Activated CD8-positive, alpha-beta memory T cell treated with anti-CD3 and anti-CD28 coated beads for 1 hour (primary cell): Measurements from ENCODE around the gene CCDC92B.
"Not testable (repeated sequence)": the region's sequence is repeated elsewhere in the genome, so short reads cannot be mapped to it uniquely, and the experiment has no call there.

Source experiments
- DNase-seq, 2 donors: peaks; one replicate each; pipeline ENCODE4 v3.0.0-alpha.2; 2020; ENCODE audit warnings: low read depth in 1 of 2; ENCODE audit errors: extremely low read depth in 1 of 2

The CCDC92B gene

GRCh38 chr17:2691069-2691871 is 58.2 kb downstream of the CCDC92B start:
- no peak for DNase-seq

DNA sequence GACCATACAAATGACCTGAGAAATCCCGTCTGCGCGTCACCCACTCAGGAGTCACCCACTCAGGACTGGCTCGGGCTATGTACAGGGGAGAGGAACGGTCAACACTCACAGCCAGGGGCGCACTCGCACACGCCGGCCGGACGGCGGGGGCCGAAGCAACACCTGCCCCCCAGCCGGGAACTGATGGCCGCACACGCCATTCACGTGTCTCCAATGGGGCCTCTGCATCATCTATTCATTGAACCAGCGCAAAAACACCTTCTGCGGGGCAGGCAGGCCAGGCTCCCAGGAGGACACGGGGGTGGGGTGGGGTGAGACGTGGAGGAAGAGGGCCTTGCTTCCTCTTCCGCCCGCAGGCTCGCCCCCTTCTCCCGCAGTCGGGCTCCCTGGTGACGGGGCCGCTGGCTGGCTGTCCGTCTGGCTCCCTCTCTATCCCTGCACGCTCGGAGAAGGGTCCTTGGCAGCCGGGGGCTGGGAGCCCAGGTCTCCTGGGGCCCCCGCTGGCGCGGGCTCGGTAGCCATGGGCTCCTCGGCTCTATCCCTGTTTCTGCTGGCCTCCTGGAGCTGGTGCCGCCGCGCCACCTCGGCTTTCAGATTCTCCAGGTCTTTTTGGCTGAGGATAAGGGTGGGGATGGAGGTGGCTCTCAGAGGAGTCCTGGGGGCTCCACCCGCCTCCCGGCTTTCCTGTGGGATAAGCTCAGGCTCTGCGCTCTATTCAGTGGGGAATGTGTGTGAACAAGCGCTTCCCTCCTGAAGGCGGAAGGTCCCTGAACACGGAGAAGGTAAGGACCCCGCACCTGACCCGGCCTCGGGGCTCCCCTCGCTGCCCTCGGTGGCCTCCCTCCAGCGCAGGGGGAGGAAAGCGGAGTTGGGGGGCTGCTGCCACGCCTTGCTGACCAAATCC is 59.0 kb downstream of the CCDC92B start:
- DNase-seq: no peak

GRCh38 chr17:2689411-2690164 is 59.9 kb downstream of the CCDC92B start:
- no peak for DNase-seq

GRCh38 chr17:2688351-2689342 is 60.8 kb downstream of the CCDC92B start:
- no peak for DNase-seq

- DNase-seq: no peak
These were observed 62.4 kb downstream of the CCDC92B start for GRCh38 chr17:2687074-2687418.

DNA sequence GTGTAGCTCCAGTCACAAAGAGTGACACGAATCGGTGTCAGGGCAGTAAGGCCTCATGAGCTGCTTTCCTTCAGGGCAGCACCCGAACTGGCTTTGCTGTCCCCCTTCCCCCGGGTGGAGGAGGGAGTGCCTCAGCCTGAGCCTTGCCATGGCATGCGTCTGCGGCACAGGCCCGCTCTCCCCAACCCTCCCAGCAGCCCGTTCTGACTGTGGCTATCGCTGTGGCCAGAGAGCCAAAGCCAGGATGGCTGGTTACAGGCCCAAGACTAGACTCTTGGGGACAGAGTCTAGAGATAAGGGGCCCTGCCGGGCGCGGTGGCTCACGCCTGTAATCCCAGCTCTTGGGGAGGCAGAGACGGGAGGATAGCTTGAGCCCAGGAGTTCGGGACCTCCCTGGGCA is 63.8 kb downstream of the CCDC92B start:
- DNase-seq: no peak

DNA sequence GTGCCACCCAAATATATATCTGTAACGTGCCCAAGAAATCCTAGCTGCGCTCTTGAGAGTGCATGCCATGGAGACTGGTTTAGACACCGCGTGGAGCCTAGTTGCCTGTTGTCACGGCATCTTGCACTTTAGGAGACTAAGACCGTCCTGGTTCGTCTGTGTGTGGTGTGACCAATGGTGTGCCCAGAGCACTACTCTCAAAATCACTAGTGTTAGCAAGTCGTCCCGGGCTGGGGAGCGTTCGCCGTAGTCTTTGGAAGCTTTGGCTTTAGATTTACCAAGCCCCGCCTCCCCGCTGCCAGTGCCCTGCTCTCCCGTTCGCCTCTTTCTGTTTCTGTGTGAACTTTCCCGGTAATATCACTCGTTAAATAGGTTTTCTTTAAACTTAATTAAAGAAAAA is 64.9 kb downstream of the CCDC92B start:
- DNase-seq: no peak

GRCh38 chr17:2683912-2684311 is 65.5 kb downstream of the CCDC92B start:
- no peak for DNase-seq

DNA sequence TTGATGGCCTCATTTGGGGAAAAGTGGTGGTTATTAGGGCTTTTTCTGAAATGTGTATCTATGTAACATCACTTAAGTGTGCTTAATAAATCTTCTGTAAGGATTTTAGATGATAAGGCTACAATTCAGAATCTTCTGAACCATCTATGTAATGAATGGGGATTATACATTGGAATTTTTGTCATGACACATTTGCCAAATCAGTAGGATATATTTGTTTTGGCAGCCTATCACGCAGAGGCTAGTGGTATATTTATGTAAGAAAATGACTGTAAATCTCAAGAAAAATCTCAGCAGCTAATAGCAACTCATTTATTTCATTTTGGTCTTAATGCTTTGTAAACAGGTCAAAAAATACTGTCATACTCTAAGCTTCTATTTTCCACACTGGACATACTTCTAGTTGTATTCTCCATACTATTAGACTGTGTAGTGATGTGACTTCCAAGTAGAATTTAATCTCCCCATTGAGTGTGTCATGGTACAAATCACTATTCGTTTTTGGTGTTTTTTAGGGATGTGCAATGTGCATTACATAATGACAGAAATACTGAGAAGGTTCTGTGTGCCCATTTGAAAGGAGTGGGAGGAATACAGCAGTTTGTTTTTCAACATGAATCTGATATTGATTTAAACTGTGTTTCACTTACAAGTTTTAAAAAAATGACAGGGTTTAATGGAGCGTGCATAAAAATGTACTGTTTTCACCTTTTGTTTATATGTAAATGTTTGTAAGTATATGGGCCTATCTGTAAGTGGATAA is 67.1 kb downstream of the CCDC92B start:
- no peak for DNase-seq

DNA sequence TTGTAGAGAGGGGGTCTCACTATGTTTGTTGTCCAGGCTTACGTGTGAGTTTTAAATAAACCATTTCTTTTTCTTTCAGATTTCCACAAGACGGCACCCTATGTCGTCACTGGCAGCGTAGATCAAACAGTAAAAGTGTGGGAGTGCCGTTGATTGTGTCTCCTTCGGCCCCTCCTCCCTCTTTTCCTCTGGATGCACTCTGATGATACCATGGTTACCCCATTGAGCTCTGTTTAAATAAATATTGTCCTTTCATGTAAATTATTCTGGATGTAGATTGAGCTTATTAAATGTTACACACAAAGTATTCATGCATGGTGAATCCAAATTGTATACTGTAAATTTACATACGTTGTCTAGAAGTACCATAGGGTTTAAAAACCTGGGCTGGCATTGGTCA is 67.8 kb downstream of the CCDC92B start:
- no peak for DNase-seq

- no peak for DNase-seq
These were observed 68.5 kb downstream of the CCDC92B start for GRCh38 chr17:2680961-2681360.

DNA sequence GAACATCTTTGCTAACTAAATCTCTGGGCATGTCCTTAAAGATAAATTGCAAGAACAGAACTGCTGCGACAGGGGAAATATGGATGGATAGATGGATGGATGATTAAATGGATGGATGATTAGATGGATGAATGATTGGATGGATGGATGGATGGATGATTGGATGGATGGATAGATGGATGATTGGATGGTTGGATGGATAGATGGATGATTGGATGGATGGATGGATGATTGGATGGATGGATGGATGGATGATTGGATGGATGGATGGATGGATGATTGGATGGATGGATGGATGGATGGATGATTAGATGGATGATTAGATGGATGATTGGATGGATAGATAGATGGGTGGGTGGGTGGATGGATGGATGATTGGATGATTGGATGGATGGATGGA is 70.2 kb downstream of the CCDC92B start:
- DNase-seq: not testable (repeated sequence)
